ENCODE results near the gene USP40.

DNA sequence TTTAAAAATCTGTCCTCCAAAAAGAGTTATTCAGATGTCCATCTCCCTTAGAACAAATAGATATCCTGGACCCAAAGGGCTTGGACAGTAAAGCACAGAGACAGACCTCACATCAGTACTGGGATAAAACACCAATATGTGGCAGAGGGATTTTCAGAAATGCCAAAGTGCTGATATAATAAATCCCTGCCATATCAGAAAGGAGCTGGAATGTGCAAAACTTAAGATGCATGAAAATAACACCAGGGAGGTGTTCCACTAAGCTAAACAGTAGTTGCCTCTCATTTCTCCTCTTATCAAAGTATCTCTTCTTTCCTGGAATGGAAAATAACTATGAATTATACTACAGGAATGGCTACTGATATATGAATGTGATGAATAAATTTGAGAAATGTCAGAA is 13.2 kb downstream of the USP40 start:
- TF ChIP-seq GATA2 (IDR thresholded peaks at IDR 0.05; ENCODE audit: low read depth, low read length) = no peak
- no peak for TF ChIP-seq GATA3 (IDR thresholded peaks at IDR 0.05; ENCODE audit: low read depth, low read length)

Measured in SH-SY5Y (cell line).